ENCODE results near the gene REG4. TPM values are rescaled to one million over a fixed set of nuclear protein-coding genes. Genes with fewer than 3 reads are reported as not detected.

Gene REG4
- total RNA-seq, 3 donors from 2014 or later = 1.6 to 36.1 (median 9.3) TPM

GRCh38 chr1:119783354-119784185 is 27.7 kb downstream of the REG4 start:
- Histone ChIP-seq H3K4me1 (ENCODE audit: low read depth) (peaks cover 41% of the 10 kb centered on the region), H3K36me3 (ENCODE audit: low read depth) (no peaks in the 10 kb centered on the region), H3K9me3 (no peaks in the 10 kb centered on the region), H3K4me3 (no peak overlapping the region)
- intact Hi-C loops (cut with DNase I, micrococcal nuclease) = no loop called here
- TF ChIP-seq CTCF (IDR thresholded peaks at IDR 0.05) = no peak
- DNase-seq = no peak
- ATAC-seq = no peak

GRCh38 chr1:119782631-119783325 is 28.5 kb downstream of the REG4 start:
- TF ChIP-seq CTCF (IDR thresholded peaks at IDR 0.05) = no peak
- Histone ChIP-seq H3K4me3 (no peak overlapping the region), H3K36me3 (ENCODE audit: low read depth) (no peaks in the 10 kb centered on the region), H3K9me3 (no peaks in the 10 kb centered on the region), H3K4me1 (ENCODE audit: low read depth) (peaks cover 35% of the 10 kb centered on the region)
- intact Hi-C loops (cut with DNase I, micrococcal nuclease) = no loop called here
- DNase-seq = peak in 1 of 3 donors; percentile 25
- ATAC-seq = peak; percentile 54

GRCh38 chr1:119781434-119782210 is 29.6 kb downstream of the REG4 start:
- H3K4me1 ChIP-seq (ENCODE audit: low read depth) = peaks cover 32% of the 10 kb centered on the region
- H3K4me3 ChIP-seq = no peak overlapping the region
- no peaks in the 10 kb centered on the region for H3K9me3 ChIP-seq
- ATAC-seq (no peak), DNase-seq (no peak)
- intact Hi-C loops (cut with DNase I, micrococcal nuclease) = no loop called here
- H3K36me3 ChIP-seq (ENCODE audit: low read depth) = no peaks in the 10 kb centered on the region
- TF ChIP-seq CTCF (IDR thresholded peaks at IDR 0.05) = no peak

- H3K4me1 ChIP-seq (ENCODE audit: low read depth) = peaks cover 41% of the 10 kb centered on the region
- ATAC-seq = peak; percentile 79
- peak in 2 of 3 donors; percentile 54 to 85 for DNase-seq
Observed at GRCh38 chr1:119779869-119780356, 31.3 kb downstream of the REG4 start.

More at GRCh38 chr1:119779869-119780356, 31.3 kb downstream of the REG4 start:
- intact Hi-C loops (cut with DNase I, micrococcal nuclease) = no loop called here
- H3K9me3 ChIP-seq = no peaks in the 10 kb centered on the region
- no peaks in the 10 kb centered on the region for H3K36me3 ChIP-seq (ENCODE audit: low read depth)
- no peak overlapping the region for H3K4me3 ChIP-seq
- TF ChIP-seq CTCF (IDR thresholded peaks at IDR 0.05) = no peak

Measured in mucosa of descending colon (tissue), 3 donors.